GM13977 (cell line): ENCODE measurements around the gene CERKL.
A peak's percentile ranks its signal among the peaks of the same experiment; 100 is the strongest.
"Not testable (repeated sequence)": the region's sequence is repeated elsewhere in the genome, so short reads cannot be mapped to it uniquely, and the experiment has no call there.

Experiments used
- DNase-seq: peaks from one replicate; pipeline ENCODE4 v3.0.0; 2012; ENCODE audit warnings: low spot score
- in situ Hi-C: fragments of 300-500 bp; cut with MboI; formaldehyde crosslinking; loops from one replicate; pipeline ENCODE4 v1.12.0; 2022; ENCODE audit warnings: low sequenced_read_pairs, low pct_unique_long_range_greater_than_20kb, mixed read lengths, inconsistent platforms; ENCODE audit not compliant: unreplicated experiment
- TF ChIP-seq, protein P1 (sequence below): IDR thresholded peaks from 2 replicates; pipeline ENCODE4 v1.5.1; 2012; ENCODE audit warnings: mild to moderate bottlenecking, control low read depth; ENCODE audit not compliant: insufficient read depth; ENCODE audit errors: extremely low read depth, missing control alignments

The CERKL gene, protein sequence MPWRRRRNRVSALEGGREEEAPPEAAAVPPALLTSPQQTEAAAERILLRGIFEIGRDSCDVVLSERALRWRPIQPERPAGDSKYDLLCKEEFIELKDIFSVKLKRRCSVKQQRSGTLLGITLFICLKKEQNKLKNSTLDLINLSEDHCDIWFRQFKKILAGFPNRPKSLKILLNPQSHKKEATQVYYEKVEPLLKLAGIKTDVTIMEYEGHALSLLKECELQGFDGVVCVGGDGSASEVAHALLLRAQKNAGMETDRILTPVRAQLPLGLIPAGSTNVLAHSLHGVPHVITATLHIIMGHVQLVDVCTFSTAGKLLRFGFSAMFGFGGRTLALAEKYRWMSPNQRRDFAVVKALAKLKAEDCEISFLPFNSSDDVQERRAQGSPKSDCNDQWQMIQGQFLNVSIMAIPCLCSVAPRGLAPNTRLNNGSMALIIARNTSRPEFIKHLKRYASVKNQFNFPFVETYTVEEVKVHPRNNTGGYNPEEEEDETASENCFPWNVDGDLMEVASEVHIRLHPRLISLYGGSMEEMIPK

DNA sequence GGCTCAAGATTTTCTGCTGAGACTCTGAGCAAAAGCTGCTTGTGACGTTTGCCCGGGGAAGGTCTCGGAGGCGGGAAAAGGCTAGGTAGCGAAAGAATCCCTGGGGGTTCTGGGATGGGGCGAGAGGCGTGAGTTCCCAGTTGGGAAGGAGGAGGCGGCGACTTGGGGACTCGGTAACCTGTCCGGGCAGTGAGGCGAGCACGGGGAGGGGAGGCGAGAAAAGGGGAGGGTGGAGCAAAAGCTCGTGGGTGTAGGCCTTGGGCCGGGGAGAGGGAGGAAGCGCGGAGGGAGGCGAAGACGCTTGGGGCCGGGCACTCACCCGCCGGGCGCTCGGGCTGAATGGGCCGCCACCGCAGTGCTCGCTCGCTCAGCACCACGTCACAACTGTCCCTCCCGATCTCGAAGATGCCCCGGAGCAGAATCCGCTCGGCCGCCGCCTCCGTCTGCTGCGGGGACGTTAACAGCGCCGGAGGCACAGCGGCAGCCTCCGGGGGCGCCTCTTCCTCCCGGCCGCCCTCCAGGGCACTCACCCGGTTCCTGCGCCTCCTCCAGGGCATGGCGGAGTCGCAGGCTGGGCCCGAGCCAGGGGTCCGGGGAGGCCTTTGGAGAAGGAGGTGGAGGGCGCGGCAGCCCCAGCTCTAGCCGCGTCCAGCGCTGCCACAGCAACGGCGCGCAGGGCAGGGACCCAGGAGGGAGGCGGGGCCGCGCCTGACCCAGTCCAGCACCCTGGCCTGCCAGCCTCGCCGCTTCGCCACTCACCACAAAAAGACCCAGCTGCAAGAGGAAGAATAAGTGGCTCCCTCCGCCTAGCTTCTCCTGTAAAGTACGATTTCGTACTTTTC, at the start of gene CERKL:
CERKL (minus strand) TSS at position 656 of the 842 bp plus-strand sequence; CDS start at position 557, 99 bp downstream.
- in situ Hi-C loops = no loop called here
- TF ChIP-seq, protein P1, sequence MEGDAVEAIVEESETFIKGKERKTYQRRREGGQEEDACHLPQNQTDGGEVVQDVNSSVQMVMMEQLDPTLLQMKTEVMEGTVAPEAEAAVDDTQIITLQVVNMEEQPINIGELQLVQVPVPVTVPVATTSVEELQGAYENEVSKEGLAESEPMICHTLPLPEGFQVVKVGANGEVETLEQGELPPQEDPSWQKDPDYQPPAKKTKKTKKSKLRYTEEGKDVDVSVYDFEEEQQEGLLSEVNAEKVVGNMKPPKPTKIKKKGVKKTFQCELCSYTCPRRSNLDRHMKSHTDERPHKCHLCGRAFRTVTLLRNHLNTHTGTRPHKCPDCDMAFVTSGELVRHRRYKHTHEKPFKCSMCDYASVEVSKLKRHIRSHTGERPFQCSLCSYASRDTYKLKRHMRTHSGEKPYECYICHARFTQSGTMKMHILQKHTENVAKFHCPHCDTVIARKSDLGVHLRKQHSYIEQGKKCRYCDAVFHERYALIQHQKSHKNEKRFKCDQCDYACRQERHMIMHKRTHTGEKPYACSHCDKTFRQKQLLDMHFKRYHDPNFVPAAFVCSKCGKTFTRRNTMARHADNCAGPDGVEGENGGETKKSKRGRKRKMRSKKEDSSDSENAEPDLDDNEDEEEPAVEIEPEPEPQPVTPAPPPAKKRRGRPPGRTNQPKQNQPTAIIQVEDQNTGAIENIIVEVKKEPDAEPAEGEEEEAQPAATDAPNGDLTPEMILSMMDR = no peak
- peak; percentile 57 for DNase-seq

DNA sequence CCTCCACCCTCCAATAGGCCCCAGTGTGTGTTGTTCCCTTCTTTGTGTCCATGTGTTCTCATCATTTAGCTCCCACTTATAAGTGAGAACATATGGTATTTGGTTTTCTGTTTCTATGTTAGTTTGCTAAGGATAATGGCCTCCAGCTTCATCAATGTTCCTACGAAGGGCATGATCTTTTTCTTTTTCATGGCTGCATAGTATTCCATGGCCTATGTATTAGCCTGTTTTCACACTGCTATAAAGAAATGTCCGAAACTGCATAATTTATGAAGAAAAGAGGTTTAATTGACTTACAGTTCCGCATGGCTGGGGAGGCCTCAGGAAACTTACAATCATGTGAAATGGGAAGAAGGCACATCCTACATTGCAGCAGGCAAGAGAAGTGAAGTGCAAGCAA, 45.6 kb upstream of the CERKL start:
- in situ Hi-C loops = loop anchor here (10.0 to 25.0 kb wide), 2 partner anchors 118 to 1590 kb away; no protein-coding TSS in a partner anchor
- DNase-seq = not testable (repeated sequence)

DNA sequence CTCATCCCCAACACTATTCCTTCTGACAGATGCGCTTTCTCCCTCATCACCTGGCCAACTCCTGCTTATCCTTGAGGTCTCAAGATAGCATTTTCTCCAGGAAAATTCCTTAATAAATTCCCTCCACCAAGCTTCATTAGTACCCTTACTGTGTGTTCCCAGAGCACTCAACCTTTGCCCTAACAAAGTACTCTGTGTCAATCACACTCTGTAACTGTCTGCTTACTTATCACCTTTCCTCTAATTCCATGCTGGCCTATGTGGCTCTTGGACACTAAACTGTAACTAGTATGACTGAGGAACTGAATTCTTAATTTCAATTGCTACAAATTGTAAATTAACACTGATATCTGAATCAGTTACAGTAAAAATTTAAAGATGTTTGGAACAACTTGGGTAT, 41.3 kb upstream of the CERKL start:
- in situ Hi-C loops = no loop called here
- DNase-seq = no peak
- TF ChIP-seq, protein P1 = no peak

DNA sequence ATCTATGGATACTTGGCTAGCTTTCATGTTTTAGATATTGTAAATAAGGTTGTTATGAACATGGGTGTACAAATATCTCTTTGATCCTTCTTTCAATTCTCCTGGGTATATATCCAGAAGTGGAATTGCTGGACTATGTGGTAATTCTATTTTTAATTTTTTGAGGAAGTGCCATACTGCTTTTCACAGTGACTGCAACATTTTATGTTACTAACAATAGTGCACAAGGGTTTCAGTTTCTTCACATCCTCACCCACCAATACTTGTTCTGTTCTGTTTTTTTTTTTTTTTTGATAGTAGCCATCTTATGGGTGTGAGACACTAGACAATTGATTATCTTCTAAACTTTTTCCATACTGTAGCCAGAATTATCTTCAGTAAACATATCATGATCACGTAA, 40.7 kb upstream of the CERKL start:
- DNase-seq = no peak
- TF ChIP-seq, protein P1 = no peak
- in situ Hi-C loops = no loop called here

DNA sequence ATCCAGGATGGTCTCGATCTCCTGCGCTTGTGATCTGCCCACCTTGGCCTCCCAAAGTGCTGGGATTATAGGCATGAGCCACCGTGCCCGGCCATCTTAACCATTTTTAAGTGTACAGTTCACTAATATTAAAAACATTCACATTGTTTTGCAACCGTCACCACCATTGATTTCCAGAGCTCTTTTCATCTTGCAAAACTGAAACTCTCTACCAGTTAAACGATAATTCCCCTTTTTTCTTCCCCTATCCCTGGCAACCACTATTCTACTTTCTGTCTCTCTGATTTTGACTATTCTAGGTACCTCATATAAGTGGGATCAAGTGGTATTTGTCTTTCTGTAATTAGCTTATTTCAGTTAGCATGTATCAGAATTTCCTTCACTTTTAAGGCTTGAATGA, 40.2 kb upstream of the CERKL start:
- in situ Hi-C loops = no loop called here
- no peak for DNase-seq
- TF ChIP-seq, protein P1 = no peak

DNA sequence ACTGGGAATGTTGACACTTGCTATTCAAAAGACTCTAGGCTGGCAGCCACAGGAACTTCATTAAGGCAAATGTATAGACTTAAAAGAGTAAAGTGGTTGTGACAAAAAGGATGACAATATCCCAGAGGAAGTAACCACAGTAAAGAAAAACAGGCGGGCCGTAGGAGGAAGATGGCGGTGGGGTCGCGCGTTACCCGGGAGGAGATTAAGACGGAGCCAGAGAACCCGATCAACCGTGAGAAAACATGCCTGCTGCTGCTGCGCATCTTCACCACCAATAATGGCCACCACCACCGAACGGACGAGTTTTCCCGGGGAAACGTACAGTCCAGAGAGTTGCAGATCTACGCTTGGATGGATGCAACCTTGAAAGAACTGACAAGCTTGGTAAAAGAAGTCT, 37.4 kb upstream of the CERKL start:
- TF ChIP-seq, protein P1 = no peak
- in situ Hi-C loops = no loop called here

More for the DNA sequence above, 37.4 kb upstream of the CERKL start:
- no peak for DNase-seq
